ENCODE results near the gene PARD3.

GRCh38 chr10:34635111-34635510 lies 180.0 kb downstream of the PARD3 start:
- TF ChIP-seq CTCF (IDR thresholded peaks at IDR 0.05; ENCODE audit: poor library complexity, severe bottlenecking): no peak
- no peak for TF ChIP-seq EZH2 (IDR thresholded peaks at IDR 0.05; ENCODE audit: borderline replicate concordance, insufficient read depth, low read length, poor library complexity, severe bottlenecking)
- TF ChIP-seq RAD21 (conservative IDR thresholded peaks at IDR 0.05): no peak
- TF ChIP-seq, protein P1, sequence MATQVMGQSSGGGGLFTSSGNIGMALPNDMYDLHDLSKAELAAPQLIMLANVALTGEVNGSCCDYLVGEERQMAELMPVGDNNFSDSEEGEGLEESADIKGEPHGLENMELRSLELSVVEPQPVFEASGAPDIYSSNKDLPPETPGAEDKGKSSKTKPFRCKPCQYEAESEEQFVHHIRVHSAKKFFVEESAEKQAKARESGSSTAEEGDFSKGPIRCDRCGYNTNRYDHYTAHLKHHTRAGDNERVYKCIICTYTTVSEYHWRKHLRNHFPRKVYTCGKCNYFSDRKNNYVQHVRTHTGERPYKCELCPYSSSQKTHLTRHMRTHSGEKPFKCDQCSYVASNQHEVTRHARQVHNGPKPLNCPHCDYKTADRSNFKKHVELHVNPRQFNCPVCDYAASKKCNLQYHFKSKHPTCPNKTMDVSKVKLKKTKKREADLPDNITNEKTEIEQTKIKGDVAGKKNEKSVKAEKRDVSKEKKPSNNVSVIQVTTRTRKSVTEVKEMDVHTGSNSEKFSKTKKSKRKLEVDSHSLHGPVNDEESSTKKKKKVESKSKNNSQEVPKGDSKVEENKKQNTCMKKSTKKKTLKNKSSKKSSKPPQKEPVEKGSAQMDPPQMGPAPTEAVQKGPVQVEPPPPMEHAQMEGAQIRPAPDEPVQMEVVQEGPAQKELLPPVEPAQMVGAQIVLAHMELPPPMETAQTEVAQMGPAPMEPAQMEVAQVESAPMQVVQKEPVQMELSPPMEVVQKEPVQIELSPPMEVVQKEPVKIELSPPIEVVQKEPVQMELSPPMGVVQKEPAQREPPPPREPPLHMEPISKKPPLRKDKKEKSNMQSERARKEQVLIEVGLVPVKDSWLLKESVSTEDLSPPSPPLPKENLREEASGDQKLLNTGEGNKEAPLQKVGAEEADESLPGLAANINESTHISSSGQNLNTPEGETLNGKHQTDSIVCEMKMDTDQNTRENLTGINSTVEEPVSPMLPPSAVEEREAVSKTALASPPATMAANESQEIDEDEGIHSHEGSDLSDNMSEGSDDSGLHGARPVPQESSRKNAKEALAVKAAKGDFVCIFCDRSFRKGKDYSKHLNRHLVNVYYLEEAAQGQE (IDR thresholded peaks at IDR 0.05; ENCODE audit: borderline replicate concordance): no peak
